SW480 (cell line): Measurements from ENCODE around the gene TMEM51.

Experiments used
- DNase-seq: peaks from one replicate; pipeline ENCODE4 v3.0.0-alpha.2; 2016; ENCODE audit warnings: low spot score

Gene TMEM51

DNA sequence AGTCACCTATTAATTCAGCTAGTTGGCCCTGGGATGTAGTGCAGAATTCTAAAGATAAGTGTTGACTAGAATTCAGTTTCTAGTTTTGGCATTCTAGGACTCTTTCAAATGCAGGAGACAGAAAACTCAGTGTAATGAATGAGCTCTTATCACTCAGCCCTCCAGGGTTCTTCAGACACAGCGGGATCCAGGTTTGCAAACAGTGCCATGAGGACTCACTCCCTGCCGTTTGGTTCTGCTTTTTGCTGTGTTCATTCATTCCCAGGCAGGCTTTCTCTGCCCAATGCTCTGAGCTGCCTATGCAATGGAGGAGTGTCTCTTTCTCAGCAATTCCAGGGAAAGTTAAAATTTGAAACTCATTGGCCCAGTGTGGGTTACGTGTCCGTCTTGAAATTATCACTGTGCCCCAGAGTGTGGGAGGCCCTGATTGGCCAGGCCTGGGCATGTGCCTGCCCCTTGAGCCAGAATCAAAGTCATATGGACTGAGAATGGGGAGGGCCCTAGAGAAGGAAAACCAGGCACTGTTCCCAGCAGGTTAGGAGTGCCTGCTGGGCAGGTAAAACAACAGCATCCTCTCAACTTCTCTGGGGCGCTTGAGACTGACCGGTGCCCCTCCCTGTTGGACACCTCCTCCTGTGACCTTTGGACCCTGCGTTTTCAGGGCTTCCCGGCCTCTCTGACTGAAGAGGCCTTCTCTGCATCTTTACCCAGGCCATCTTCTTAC is 43.4 kb downstream of the TMEM51 start:
- no peak for DNase-seq

GRCh38 chr1:15197591-15198447 is 44.3 kb downstream of the TMEM51 start:
- no peak for DNase-seq

GRCh38 chr1:15198684-15199083 is 45.1 kb downstream of the TMEM51 start:
- DNase-seq: no peak

DNA sequence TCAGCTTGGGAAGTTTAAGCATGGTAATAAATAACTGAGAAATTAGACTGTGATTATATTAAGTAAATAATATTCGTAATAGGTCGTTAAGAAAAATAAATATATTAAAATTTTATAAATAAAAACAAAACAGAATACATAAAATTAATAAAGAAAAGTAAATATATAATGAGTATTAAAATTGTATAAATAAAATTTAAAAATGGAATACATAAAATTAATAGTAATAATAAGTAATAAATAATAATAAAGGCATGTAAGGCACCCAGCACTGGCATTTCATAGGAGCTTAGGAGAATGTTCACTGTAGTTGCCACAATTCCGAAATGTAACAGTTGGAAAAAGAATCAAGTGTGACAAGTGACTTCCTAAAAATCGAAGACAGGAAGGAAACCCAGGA is 47.7 kb downstream of the TMEM51 start:
- DNase-seq: no peak

DNA sequence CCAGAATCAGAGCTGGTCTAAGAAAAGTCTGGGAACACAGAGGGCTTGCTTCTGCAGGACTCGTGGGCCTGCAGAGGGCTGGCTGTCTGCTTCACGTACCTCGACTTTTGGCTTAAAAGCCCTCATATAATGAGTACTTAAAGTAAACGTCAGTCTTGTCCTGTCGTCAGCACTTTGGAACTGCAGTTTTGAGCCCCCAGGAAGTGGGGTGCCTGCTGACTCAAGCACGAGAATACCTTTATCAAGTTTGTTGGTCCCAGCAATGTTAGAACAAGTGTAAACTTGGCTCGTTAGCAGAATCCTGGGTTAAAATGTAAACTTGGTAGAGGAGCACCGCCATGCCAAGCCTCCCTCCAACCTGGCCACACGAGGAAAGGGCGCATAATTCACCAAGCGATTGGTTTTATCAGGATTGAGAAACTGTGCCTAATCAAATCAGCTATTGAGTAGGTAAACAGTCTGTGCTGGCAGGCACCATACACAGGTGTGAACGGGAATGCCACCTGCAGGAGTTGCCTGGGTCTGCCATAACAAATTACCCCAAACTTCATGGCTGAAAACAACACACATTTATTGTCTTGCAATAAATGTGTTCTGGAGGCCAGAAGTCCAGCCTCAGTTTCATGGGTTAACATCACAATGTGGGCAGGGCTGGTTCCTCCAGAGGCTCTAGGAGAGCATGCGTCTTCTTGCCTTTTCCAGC is 48.5 kb downstream of the TMEM51 start:
- no peak for DNase-seq

DNA sequence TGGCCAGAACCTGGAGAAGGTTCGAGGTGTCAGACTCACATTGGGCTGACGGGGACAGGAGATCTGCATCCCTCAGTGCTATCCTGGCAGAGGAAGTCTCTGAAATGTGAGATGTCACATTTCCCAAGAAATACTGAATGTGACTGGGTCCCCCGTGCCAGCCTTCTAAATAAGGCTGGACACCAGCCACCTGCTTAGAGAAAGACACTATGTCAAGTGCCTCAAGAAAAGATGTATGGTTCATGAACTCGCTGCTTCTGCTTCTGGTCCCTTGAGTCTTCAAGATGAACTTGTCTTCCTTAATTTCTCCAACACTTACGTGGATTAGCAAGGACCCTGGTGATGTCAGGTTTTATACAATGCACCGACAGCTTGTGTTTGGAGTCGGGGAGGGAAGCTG is 51.4 kb downstream of the TMEM51 start:
- DNase-seq: no peak

- DNase-seq: no peak
These were observed 52.2 kb downstream of the TMEM51 start for GRCh38 chr1:15205586-15206346.

- DNase-seq: no peak
These were observed 53.0 kb downstream of the TMEM51 start for GRCh38 chr1:15206418-15207030.

DNA sequence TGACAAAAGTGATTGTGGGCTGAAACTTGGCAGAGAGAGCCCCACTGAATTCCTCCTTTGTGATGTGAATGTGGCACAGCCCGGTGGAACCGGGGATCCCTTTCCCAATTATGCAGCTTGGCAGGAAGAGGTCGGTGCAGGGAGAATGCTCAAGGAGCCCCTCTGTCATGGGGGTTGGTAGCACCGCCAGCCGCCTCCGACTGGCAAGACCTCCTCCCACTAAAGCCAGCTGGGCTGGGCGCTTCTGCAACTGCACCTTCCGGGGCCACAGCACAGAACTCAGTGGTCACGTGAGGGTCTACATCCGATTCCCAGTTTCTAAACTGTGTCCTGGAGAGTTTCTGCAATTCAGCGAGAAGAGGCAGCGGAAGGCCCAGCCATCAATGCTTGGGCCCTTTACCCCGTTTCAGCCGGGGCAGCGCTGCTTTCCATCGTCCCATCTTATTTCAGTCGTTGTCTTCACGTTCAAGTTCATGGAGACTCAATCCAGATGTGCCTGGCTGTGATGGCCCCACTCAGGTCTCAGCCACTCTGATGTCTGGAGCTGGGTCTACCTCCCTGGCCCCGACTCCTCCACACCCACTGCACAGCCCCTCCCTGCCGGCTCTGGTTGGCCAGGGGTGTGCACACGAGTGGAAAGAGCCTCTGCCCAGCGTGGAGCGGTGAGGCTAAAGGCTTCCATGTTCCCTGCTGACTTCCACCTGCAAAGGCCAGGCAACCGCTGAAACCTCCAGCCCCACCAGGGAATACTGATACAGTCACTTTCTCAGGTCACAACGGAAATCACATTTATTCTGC is 53.7 kb downstream of the TMEM51 start:
- no peak for DNase-seq

DNA sequence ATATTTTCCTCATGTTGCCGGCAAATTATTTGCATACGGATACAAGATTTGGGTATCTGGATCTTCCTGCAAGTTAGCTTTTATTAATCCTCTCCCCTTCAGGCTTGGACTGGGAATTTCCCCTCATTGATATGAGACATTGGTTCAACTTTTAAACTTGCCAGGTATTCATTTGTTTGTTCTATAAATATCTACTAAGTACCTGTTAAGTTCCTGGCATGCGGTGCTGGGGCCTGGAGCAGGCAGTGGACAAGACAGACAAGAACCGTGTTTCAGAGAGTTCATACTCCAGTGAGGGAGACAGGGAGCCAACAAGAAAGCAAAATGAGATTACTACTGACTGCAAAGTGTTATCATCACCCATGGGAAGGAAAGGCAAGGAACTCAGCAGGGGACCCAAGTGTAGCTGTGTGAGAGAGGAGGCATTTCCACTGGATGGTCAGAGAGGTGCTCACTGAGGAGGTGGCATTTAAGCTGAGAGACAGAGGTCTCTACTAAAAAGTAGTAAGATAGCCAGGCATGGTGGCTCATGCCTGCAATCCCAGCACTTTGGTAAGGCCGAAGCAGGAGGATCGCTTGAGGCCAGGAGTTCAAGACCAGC is 54.4 kb downstream of the TMEM51 start:
- DNase-seq: no peak

DNA sequence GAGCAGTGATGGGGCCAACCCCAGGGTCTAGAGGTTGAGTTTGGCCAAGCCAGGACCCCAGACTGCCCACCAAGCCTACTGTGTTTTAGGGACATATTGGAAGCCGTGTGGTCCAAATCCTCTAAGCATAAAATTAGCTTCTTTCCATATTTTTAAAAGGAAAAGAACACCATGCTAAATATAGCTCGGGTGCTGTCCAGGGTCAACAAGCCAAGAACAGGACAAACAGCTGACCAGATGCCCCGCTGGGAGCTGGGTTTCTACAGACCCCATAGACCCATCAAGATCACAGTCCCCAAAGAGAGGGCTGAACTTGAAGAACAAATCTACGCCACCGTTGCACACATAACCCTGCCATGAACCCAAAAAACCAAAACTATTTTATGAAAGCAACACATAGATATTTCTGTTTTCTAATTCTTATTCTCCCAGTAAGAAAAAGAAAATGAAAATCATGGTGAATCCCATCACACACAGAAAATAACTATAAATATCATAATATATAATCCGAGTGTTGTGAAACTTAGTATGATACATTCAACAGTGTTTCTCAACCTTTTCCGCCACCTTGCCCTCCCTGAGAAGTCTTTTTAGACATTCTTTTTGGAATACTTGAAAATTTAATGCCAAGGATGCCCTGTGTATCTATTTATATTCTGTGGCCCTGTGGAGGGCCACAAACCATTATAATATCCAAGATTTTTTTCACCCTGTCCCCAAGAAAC is 57.3 kb downstream of the TMEM51 start:
- no peak for DNase-seq

- no peak for DNase-seq
These were observed 57.9 kb downstream of the TMEM51 start for GRCh38 chr1:15211424-15211823.

DNA sequence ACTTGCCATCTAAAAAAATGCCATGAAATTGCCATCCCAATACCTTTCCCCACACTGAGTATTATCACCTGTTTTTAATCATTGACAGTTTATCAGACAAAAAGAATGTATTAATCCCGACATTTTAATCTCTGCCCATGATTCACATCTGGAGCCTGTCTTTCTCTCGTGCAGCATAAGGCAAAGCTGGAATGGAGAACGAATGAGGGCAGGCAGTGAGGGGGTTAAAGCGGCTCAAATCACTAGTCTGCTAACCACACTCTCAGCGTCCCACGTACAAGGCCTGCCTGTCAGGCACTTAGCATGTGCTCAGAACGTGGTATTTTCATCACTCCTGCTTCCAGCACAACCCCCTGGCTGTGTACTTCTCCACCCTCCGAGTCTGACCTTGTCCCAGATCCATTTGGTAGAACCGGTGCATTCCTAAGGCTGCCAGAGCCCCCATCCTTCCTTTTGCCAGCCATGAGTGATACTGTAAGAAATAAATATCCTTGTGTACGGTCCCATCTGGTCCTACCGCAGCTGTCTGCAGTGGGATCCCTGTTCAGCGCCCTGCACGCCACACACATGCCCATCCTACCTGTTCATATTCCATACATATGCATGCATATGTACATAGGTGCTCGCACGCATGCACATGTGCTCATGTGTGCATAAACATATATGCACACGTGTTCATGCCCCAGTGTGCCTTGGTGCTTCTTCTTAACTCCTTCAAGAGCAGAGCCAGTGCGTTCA is 58.8 kb downstream of the TMEM51 start:
- no peak for DNase-seq

DNA sequence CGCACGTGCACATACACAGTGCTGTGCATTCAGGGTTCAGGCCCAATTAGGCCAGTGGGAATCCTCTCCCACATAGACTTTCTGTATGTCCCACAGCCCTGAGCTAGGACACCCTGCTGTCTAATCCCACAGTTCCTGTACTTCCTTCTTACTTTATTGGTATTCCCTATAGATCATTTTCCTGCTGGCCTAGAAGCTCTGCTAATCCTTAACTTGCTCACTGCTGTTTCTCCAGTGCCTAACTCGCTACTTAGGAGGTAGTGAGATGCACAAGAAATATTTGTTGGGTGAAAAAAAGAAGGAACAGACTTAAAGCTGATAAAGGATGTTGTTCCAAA is 59.4 kb downstream of the TMEM51 start:
- DNase-seq: no peak

GRCh38 chr1:15213341-15213821 is 59.8 kb downstream of the TMEM51 start:
- DNase-seq: no peak

- DNase-seq: no peak
These were observed 61.0 kb downstream of the TMEM51 start for GRCh38 chr1:15214527-15214926.

DNA sequence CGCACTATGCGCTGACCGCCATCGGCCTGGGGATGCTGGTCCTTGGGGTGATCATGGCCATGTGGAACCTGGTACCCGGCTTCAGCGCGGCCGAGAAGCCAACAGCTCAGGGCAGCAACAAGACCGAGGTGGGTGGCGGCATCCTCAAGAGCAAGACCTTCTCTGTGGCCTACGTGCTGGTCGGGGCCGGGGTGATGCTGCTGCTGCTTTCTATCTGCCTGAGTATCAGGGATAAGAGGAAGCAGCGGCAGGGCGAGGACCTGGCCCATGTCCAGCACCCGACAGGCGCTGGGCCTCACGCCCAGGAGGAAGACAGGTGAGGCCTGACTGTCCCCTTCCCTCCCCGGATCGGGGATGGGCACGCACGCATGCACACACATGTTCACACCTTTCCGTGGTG is 61.6 kb downstream of the TMEM51 start:
- no peak for DNase-seq

GRCh38 chr1:15217654-15218053 is 64.1 kb downstream of the TMEM51 start:
- DNase-seq: no peak
